ENCODE results near the gene PWWP2B.

Gene PWWP2B

GRCh38 chr10:132438091-132439024 is 41.4 kb downstream of the PWWP2B start:
- H3K4me3 ChIP-seq: no peak overlapping the region
- no peak overlapping the region for H3K27ac ChIP-seq

GRCh38 chr10:132439025-132439388 is 42.0 kb downstream of the PWWP2B start:
- Histone ChIP-seq H3K27ac (no peak overlapping the region), H3K4me3 (no peak overlapping the region)

- Histone ChIP-seq H3K27ac (no peak overlapping the region), H3K4me3 (no peak overlapping the region)
Measured at GRCh38 chr10:132439424-132440163, 42.6 kb downstream of the PWWP2B start.

- H3K27ac ChIP-seq: no peak overlapping the region
- H3K4me3 ChIP-seq: no peak overlapping the region
Measured at GRCh38 chr10:132440791-132441565, 44.0 kb downstream of the PWWP2B start.

- no peak overlapping the region for H3K4me3 ChIP-seq
- H3K27ac ChIP-seq: no peak overlapping the region
Measured at GRCh38 chr10:132441818-132442524, 45.0 kb downstream of the PWWP2B start.

GRCh38 chr10:132442636-132443035 is 45.6 kb downstream of the PWWP2B start:
- Histone ChIP-seq H3K4me3 (no peak overlapping the region), H3K27ac (peak overlapping the region in 1 of 21 experiments; percentile 25)

- no peak overlapping the region for H3K4me3 ChIP-seq
Measured at GRCh38 chr10:132443605-132443982, 46.6 kb downstream of the PWWP2B start.

GRCh38 chr10:132443983-132444876 is 47.2 kb downstream of the PWWP2B start:
- Histone ChIP-seq H3K4me3 (no peak overlapping the region), H3K27ac (peak overlapping the region in 9 of 21 experiments; percentile 2 to 96 (median 36))

More at GRCh38 chr10:132443605-132443982, 46.6 kb downstream of the PWWP2B start:
- H3K27ac ChIP-seq: peak overlapping the region in 1 of 21 experiments; percentile 36

- peak overlapping the region in 8 of 21 experiments; percentile 2 to 96 (median 37) for H3K27ac ChIP-seq
Measured at GRCh38 chr10:132444877-132445351, 47.9 kb downstream of the PWWP2B start.

GRCh38 chr10:132445516-132446194 is 48.7 kb downstream of the PWWP2B start:
- no peak overlapping the region for H3K4me3 ChIP-seq
- peak overlapping the region in 12 of 21 experiments; percentile 21 to 99 (median 95) for H3K27ac ChIP-seq

More at GRCh38 chr10:132444877-132445351, 47.9 kb downstream of the PWWP2B start:
- no peak overlapping the region for H3K4me3 ChIP-seq

- Histone ChIP-seq H3K4me3 (no peak overlapping the region), H3K27ac (peak overlapping the region in 20 of 21 experiments; percentile 80 to 99 (median 94))
Measured at GRCh38 chr10:132446195-132446581, 49.2 kb downstream of the PWWP2B start.

GRCh38 chr10:132446661-132447445 is 49.9 kb downstream of the PWWP2B start:
- Histone ChIP-seq H3K27ac (peak overlapping the region; percentile 80 to 99 (median 94)), H3K4me3 (peak overlapping the region in 2 of 7 experiments; percentile 17 to 30)

GRCh38 chr10:132447446-132448247 is 50.6 kb downstream of the PWWP2B start:
- Histone ChIP-seq H3K4me3 (peak overlapping the region in 2 of 7 experiments; percentile 17 to 30), H3K27ac (peak overlapping the region; percentile 80 to 99 (median 94))

- Histone ChIP-seq H3K4me3 (no peak overlapping the region), H3K27ac (peak overlapping the region; percentile 80 to 99 (median 94))
Measured at GRCh38 chr10:132448248-132448731, 51.3 kb downstream of the PWWP2B start.

GRCh38 chr10:132449051-132449810 is 52.2 kb downstream of the PWWP2B start:
- Histone ChIP-seq H3K27ac (peak overlapping the region in 12 of 21 experiments; percentile 6 to 74 (median 52)), H3K4me3 (no peak overlapping the region)
